GM12873 (cell line): ENCODE measurements around the gene PPIA.

Source experiments
- TF ChIP-seq, protein P1 (sequence below): IDR thresholded peaks from 2 replicates; pipeline ENCODE4 v1.5.1; 2012; ENCODE audit warnings: low read depth, mild to moderate bottlenecking, moderate library complexity, low read length, control low read depth; ENCODE audit not compliant: insufficient read depth; ENCODE audit errors: missing control alignments

PPIA gene

DNA sequence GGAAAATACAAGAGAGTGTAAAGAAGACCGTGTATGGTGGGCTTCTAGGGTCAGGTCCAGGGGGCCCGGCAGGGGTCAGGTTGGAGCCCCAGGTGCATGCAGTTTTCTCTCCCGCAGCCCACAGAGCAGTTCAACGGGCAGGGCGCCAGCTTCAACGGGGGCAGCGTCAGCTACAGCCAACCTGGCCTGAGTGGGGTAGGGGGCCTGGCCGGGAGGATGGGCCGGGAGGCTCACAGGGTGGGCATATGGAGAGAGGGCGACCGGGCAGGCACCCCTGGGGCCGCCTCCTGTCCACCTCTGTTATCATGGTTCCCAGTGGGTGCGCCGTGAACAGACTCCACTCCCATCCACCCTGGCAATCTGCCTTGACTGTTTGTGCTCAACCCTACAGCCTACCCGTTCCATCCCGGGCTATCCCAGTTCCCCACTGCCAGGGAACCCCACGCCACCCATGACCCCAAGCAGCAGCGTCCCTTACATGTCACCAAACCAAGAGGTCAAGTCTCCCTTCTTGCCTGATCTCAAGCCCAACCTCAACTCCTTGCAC lies 36.4 kb upstream of the PPIA start:
- TF ChIP-seq, protein P1, sequence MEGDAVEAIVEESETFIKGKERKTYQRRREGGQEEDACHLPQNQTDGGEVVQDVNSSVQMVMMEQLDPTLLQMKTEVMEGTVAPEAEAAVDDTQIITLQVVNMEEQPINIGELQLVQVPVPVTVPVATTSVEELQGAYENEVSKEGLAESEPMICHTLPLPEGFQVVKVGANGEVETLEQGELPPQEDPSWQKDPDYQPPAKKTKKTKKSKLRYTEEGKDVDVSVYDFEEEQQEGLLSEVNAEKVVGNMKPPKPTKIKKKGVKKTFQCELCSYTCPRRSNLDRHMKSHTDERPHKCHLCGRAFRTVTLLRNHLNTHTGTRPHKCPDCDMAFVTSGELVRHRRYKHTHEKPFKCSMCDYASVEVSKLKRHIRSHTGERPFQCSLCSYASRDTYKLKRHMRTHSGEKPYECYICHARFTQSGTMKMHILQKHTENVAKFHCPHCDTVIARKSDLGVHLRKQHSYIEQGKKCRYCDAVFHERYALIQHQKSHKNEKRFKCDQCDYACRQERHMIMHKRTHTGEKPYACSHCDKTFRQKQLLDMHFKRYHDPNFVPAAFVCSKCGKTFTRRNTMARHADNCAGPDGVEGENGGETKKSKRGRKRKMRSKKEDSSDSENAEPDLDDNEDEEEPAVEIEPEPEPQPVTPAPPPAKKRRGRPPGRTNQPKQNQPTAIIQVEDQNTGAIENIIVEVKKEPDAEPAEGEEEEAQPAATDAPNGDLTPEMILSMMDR = no peak

DNA sequence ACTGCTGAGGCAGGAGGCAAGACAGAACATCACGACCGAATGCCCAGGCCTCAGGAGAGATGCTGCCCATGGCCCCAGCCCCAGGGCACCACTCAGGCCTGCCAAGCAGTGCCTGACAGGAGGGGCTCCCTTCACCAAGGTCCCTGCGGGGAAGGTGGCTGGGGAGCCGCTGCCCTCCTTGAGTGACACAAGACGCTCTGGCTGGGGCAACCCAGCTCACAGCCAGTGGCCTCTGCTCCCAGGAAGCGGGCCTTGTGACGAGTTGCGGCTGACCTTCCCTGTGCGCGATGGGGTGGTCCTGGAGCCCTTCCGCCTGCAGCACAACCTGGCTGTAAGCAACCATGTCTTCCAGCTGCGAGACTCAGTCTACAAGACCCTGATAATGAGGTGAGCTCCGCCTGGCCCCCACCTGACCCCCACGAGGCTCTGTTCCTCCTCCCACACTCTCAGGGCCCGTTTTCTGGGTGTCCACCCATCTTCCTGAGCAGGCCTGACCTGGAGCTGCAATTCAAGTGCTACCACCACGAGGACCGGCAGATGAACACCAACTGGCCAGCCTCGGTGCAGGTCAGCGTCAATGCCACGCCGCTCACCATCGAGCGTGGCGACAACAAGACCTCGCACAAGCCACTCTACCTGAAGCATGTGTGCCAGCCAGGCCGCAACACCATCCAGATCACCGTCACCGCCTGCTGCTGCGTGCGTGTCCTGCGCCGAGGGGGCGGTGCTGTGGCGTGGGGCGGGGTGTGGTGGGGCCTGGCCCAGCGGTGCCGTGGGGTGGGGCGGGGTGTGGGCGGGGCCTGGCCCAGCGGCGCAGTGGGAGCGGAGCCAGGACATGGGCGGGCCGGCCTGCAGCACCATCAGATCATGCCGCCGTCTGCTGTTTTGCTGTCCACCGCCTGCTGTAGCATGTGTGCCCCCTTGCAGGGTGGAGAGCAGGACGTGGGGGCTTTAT lies 35.0 kb upstream of the PPIA start:
- TF ChIP-seq, protein P1 = no peak

DNA sequence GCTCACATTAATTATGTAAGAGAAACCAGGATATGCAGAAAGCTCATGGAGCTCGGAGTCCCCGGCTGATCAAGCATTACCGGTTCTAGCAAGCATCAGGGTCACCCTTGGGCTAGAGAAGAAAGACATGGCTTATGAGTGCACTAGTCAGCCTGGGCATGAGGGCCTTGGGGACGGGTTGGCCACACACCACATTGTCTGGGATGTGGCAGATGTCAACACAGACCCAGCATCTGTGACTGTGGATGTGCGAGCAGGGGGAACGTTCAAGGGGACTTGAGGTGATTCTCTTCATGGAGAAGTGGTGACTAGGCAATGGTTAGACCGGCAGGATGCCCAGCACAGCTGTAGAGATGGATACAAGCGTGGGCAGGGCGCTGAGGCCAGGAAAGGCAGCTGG lies 34.2 kb upstream of the PPIA start:
- TF ChIP-seq, protein P1 = no peak

DNA sequence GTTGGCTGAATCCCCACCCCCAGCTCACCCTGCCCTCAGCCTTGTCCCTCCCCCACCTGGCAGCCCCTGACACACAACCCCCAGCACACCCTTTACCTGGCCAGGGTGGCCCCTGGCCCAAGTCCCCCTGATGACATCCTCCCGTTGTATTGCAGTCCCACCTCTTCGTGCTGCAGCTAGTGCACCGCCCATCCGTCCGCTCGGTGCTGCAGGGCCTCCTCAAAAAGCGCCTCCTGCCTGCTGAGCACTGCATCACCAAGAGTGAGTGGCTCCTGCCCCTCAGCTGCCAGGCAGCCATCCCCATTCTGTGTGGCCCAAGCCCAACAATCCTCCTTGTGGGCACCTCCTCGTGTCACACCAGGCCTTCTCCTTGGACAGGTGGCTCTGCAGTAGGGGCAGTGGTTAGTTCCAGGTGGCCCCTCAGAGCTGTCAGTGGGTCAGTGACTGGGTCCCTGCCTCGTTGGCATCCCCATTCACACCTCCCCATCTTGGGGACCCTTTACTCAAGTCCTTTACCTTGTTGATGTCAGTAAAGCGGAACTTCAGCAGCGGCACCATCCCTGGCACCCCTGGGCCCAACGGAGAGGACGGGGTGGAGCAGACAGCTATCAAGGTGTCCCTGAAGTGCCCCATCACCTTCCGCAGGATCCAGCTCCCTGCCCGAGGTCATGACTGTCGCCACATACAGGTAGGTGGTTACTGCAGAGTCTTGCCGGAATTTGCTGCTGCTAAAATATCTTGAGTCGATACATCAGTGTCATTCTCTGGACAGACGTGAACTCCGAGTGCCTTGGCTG lies 33.6 kb upstream of the PPIA start:
- TF ChIP-seq, protein P1 = no peak

DNA sequence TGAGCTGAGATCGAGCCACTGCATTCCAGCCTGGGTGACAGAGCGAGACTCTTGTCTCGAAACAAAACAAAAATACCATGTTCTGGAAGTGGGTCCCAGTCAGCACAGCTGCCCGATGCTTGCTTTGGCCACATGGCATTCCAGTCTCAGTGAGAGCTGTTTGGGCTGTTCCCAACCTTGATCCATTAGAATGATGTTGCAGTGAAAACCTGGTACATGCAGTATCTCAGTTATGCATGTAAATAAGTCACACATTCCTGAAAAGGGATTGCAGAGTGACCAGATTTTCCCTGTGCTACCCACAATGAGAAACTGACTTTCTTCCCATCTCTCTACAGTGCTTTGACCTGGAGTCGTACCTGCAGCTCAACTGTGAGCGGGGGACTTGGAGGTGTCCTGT lies 32.4 kb upstream of the PPIA start:
- TF ChIP-seq, protein P1 = no peak

DNA sequence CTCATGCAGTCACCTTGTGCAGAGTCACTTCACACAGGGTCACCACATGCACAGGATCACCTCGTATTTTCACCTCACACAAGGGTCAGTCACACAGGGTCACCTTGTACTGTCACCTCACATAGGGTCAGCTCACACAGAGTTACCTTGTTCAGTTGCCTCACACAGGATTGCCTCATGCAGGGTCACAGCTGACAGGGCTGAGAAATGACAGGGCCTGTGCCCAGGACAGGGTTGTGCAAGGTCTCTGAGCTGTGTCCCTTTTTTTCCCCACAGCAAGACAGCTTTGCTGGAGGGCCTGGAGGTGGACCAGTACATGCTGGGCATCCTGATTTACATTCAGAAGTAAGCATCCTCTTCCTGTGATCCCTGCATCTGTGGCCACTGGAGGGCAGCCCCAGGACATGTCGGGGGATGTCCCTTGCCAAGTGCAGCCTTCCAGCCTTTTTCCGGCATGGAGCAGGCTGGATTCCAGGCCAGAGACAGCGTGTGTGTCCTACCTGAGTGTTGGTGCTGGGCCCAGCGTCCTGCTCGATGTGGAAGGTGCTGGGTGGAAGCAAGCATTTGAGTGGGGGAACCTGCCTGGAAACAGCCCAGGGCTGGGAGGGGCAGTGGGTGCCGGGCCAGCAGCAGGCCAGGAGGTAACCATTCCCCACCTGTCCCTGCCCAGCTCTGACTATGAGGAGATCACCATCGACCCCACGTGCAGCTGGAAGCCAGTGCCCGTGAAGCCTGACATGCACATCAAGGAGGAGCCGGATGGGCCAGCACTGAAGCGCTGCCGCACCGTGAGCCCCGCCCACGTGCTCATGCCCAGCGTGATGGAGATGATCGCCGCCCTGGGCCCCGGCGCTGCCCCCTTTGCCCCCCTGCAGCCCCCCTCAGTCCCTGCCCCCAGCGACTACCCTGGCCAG lies 31.6 kb upstream of the PPIA start:
- TF ChIP-seq, protein P1 = no peak
